H9 (cell line): ENCODE data around the gene FRYL. TPM values are rescaled to one million over a fixed set of nuclear protein-coding genes. Genes with fewer than 3 reads are reported as not detected.

Experiments used
- DNase-seq: peaks from one replicate; pipeline ENCODE4 v3.0.0-alpha.2; 2017
- H2AFZ ChIP-seq: one replicate; pipeline ENCODE4 v1.6.1; 2013; ENCODE audit warnings: mild to moderate bottlenecking, low read length, control low read depth, moderate library complexity
- H2AK5ac ChIP-seq: 2 replicates; pipeline ENCODE4 v1.6.1; 2013; ENCODE audit warnings: low read length, control low read depth, mixed read lengths; ENCODE audit not compliant: insufficient read length
- H2BK120ac ChIP-seq: one replicate; pipeline ENCODE4 v1.6.1; 2013; ENCODE audit warnings: low read depth, mild to moderate bottlenecking, low read length, control low read depth, inconsistent platforms; ENCODE audit not compliant: poor library complexity, severe bottlenecking
- H2BK12ac ChIP-seq: 2 replicates; pipeline ENCODE4 v1.6.1; 2013; ENCODE audit warnings: low read length, control low read depth, mixed read lengths, low read depth; ENCODE audit not compliant: insufficient read length
- H2BK15ac ChIP-seq: 2 replicates; pipeline ENCODE4 v1.6.1; 2013; ENCODE audit warnings: low read depth, low read length, control low read depth
- H2BK20ac ChIP-seq: one replicate; pipeline ENCODE4 v1.6.1; 2013; ENCODE audit warnings: low read depth, mild to moderate bottlenecking, low read length, control low read depth, inconsistent platforms; ENCODE audit not compliant: poor library complexity, severe bottlenecking
- H2BK5ac ChIP-seq: 2 replicates; pipeline ENCODE4 v1.6.1; 2013; ENCODE audit warnings: low read length, control low read depth, mixed read lengths; ENCODE audit not compliant: insufficient read length
- H3K14ac ChIP-seq: 2 replicates; pipeline ENCODE4 v1.6.1; 2013; ENCODE audit warnings: low read length, control low read depth; ENCODE audit not compliant: insufficient read depth
- H3K18ac ChIP-seq: 2 replicates; pipeline ENCODE4 v1.6.1; 2013; ENCODE audit warnings: low read depth, mild to moderate bottlenecking, mixed read lengths, low read length, control low read depth; ENCODE audit not compliant: insufficient read length
- H3K23ac ChIP-seq: 2 replicates; pipeline ENCODE4 v1.6.1; 2013; ENCODE audit warnings: low read length, control low read depth, mixed read lengths, low read depth; ENCODE audit not compliant: insufficient read length
- H3K23me2 ChIP-seq: 2 replicates; pipeline ENCODE4 v1.6.1; 2013; ENCODE audit warnings: low read depth, mild to moderate bottlenecking, mixed read lengths, low read length, control low read depth; ENCODE audit not compliant: insufficient read length, poor library complexity, severe bottlenecking
- H3K27ac ChIP-seq: 2 replicates; pipeline ENCODE4 v1.5.1; 2013; ENCODE audit warnings: low read length, control low read depth, mixed read lengths, low read depth; ENCODE audit not compliant: insufficient read length
- H3K27me3 ChIP-seq: 2 replicates; pipeline ENCODE4 v1.6.1; 2013; ENCODE audit warnings: low read length, control low read depth, inconsistent platforms; ENCODE audit not compliant: insufficient read depth
- H3K4ac ChIP-seq: 2 replicates; pipeline ENCODE4 v1.6.1; 2013; ENCODE audit warnings: low read depth, mild to moderate bottlenecking, control low read depth, inconsistent platforms, low read length, moderate library complexity
- H3K4me1 ChIP-seq: 2 replicates; pipeline ENCODE4 v1.6.1; 2013; ENCODE audit warnings: low read length, control low read depth, inconsistent platforms; ENCODE audit not compliant: insufficient read depth
- H3K4me2 ChIP-seq: 2 replicates; pipeline ENCODE4 v1.6.1; 2013; ENCODE audit warnings: low read length, control low read depth, mixed read lengths; ENCODE audit not compliant: insufficient read length, insufficient read depth
- H3K56ac ChIP-seq: 2 replicates; pipeline ENCODE4 v1.6.1; 2013; ENCODE audit warnings: low read depth, mild to moderate bottlenecking, mixed read lengths, low read length, control low read depth; ENCODE audit not compliant: insufficient read length
- H3K79me1 ChIP-seq: 2 replicates; pipeline ENCODE4 v1.6.1; 2013; ENCODE audit warnings: low read depth, mild to moderate bottlenecking, moderate library complexity, low read length, control low read depth, inconsistent platforms; ENCODE audit not compliant: insufficient read depth, poor library complexity, severe bottlenecking
- H3K79me2 ChIP-seq: 2 replicates; pipeline ENCODE4 v1.6.1; 2013; ENCODE audit warnings: low read length, control low read depth, inconsistent platforms; ENCODE audit not compliant: insufficient read depth
- H3K9ac ChIP-seq: 2 replicates; pipeline ENCODE4 v1.6.1; 2013; ENCODE audit warnings: low read length, control low read depth, mixed read lengths; ENCODE audit not compliant: insufficient read length; ENCODE audit errors: extremely low read depth
- H3K9me3 ChIP-seq: one replicate; pipeline ENCODE4 v1.6.1; 2013; ENCODE audit warnings: low read depth, low read length, inconsistent platforms; ENCODE audit not compliant: control insufficient read depth
- H3T11ph ChIP-seq: one replicate; pipeline ENCODE4 v1.6.1; 2013; ENCODE audit warnings: mild to moderate bottlenecking, low read length, control low read depth, inconsistent platforms
- H4K20me1 ChIP-seq: one replicate; pipeline ENCODE4 v1.6.1; 2013; ENCODE audit not compliant: control insufficient read depth, insufficient read length, insufficient read depth
- H4K5ac ChIP-seq: 2 replicates; pipeline ENCODE4 v1.6.1; 2013; ENCODE audit warnings: low read depth, mild to moderate bottlenecking, mixed read lengths, low read length, control low read depth; ENCODE audit not compliant: insufficient read length
- H4K8ac ChIP-seq: replicated peaks from 2 replicates; pipeline ENCODE4 v1.6.1; 2013; ENCODE audit warnings: low read length, control low read depth, mixed read lengths, low read depth; ENCODE audit not compliant: insufficient read length
- H4K91ac ChIP-seq: 2 replicates; pipeline ENCODE4 v1.6.1; 2013; ENCODE audit warnings: low read depth, mild to moderate bottlenecking, moderate library complexity, mixed read lengths, low read length, control low read depth; ENCODE audit not compliant: insufficient read length
- H3K27ac Mint-ChIP-seq, 3 experiments: 2 replicates in 2 of 3; 3 replicates in 1 of 3; pipeline ENCODE4 v1.8.0; 2020 to 2021; ENCODE audit warnings: mixed read lengths in 3 of 3, mild to moderate bottlenecking in 1 of 3, moderate library complexity in 1 of 3
- H3K27me3 Mint-ChIP-seq: 2 replicates; pipeline ENCODE4 v1.8.0; 2021; ENCODE audit warnings: low read depth, mild to moderate bottlenecking, moderate library complexity, mixed read lengths
- H3K36me3 Mint-ChIP-seq, 3 experiments: 2 replicates in 2 of 3; 3 replicates in 1 of 3; pipeline ENCODE4 v1.8.0; 2020 to 2021; ENCODE audit warnings: low read depth in 3 of 3, mixed read lengths in 3 of 3; ENCODE audit not compliant: insufficient read depth in 1 of 3
- H3K4me1 Mint-ChIP-seq, 2 experiments: 2 replicates each; pipeline ENCODE4 v1.8.0; 2020; ENCODE audit warnings: mixed read lengths in 2 of 2
- H3K4me3 Mint-ChIP-seq, 2 experiments: 2 replicates in 1 of 2; 3 replicates in 1 of 2; pipeline ENCODE4 v1.8.0; 2020 to 2021; ENCODE audit warnings: mild to moderate bottlenecking in 2 of 2, mixed read lengths in 2 of 2, moderate library complexity in 1 of 2
- H3K9me3 Mint-ChIP-seq, 2 experiments: 2 replicates in 1 of 2; 3 replicates in 1 of 2; pipeline ENCODE4 v1.8.0; 2020; ENCODE audit warnings: mild to moderate bottlenecking in 2 of 2, mixed read lengths in 2 of 2, moderate library complexity in 1 of 2
- CTCF ChIP-seq: fragments of 200-600 bp; sonication (generic); conservative IDR thresholded peaks from 3 replicates; pipeline ENCODE4 v1.8.0; 2021; ENCODE audit warnings: antibody characterized with exemption, mild to moderate bottlenecking
- WGBS: extraction: QIAGEN DNeasy Blood & Tissue Kit; methylation state at CpG from one replicate; pipeline ENCODE4 v1.1.7; 2013; ENCODE audit warnings: missing lambda C conversion rate, low lambda C conversion rate, mixed read lengths; ENCODE audit not compliant: insufficient read length; ENCODE audit errors: extremely low coverage; 5-methylcytosine and 5-hydroxymethylcytosine counted together
- total RNA-seq: library from RNA; stranded (reverse); gene quantifications from 2 replicates; pipeline ENCODE4 v1.2.1, GENCODE V29; 2021

Gene FRYL
- total RNA-seq, 1 experiment from 2014 or later: 31.5 TPM

DNA sequence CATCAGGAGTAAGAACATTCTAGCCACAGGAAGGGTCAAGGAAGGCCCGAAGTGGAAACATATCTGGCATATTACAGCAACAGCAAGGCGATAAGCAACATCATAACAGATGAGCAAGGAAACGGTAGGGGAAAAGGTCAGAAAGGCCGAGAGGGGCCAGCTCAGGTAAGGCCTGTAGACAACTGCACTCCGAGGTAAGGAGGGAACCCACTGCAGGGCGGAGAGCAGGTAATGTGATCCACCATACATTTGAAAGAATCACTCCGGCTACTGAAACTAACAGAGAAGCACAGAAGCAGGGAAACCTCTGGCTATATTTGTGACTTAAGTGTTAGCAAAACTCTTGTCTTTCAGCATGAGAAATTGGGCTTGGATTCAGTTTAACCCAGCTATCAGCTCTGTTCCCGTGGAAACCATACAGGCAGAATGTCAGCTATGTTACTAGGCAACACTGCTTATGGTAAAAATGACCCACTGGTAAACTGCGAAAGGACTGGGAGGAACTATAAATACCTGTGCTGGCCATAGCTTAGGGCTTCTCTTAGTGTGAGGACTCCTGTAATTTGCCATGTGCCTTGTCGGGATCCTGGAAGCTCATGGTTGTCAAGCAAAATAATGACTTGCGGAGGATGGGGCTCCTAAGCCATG is 31.0 kb downstream of the FRYL start:
- no peak overlapping the region for H3K4ac ChIP-seq
- H3K27ac ChIP-seq: peak overlapping the region; percentile 14
- no peak overlapping the region for H2BK12ac ChIP-seq
- no peak overlapping the region for H2BK5ac ChIP-seq
- no peak overlapping the region for H2BK120ac ChIP-seq
- H4K91ac ChIP-seq: no peak overlapping the region
- TF ChIP-seq CTCF: no peak
- H3K79me1 ChIP-seq: peaks cover 10% of the 10 kb centered on the region
- H3K23ac ChIP-seq: no peak overlapping the region
- H3K9ac ChIP-seq: no peak overlapping the region
- Mint-ChIP-seq H3K27me3 (no peaks in the 10 kb centered on the region), H3K27ac (peak overlapping the region; percentile 4 to 75 (median 17); a peak in 5 of 7 replicates), H3K4me1 (peaks cover 21 to 28% of the 10 kb centered on the region in 2 experiments), H3K4me3 (no peak overlapping the region), H3K9me3 (peaks cover 13% of the 10 kb centered on the region in 2 experiments), H3K36me3 (peaks cover 7 to 19% (median 17%) of the 10 kb centered on the region in 3 experiments)
- peak overlapping the region; percentile 51; the same call in 1 of the 2 replicates for H3K14ac ChIP-seq
- H3K79me2 ChIP-seq: peaks cover 12% of the 10 kb centered on the region; the same call in 1 of the 2 replicates
- no peaks in the 10 kb centered on the region for H4K20me1 ChIP-seq
- no peaks in the 10 kb centered on the region for H3K9me3 ChIP-seq
- no peak overlapping the region for H3T11ph ChIP-seq
- no peaks in the 10 kb centered on the region for H3K27me3 ChIP-seq
- no peak for DNase-seq
- no peak overlapping the region for H2BK15ac ChIP-seq
- no peak overlapping the region for H4K8ac ChIP-seq
- H2AFZ ChIP-seq: no peak overlapping the region
- no peaks in the 10 kb centered on the region for H3K23me2 ChIP-seq
- no peak overlapping the region for H3K4me2 ChIP-seq
- WGBS: no CpG with 5 or more reads among the region's 11 CpGs
- H3K4me1 ChIP-seq: peaks cover 6% of the 10 kb centered on the region; the same call in 1 of the 2 replicates
- no peak overlapping the region for H4K5ac ChIP-seq
- H3K18ac ChIP-seq: no peak overlapping the region
- H2BK20ac ChIP-seq: no peak overlapping the region
- H2AK5ac ChIP-seq: no peak overlapping the region
- no peak overlapping the region for H3K56ac ChIP-seq
